Endothelial cell (in vitro differentiated cells): ENCODE data around the gene CACNA1B. TPM values are rescaled to one million over a fixed set of nuclear protein-coding genes. Genes with fewer than 3 reads are reported as not detected.
"Not testable (repeated sequence)": the region's sequence is repeated elsewhere in the genome, so short reads cannot be mapped to it uniquely, and the experiment has no call there.

Source experiments
- DNase-seq: peaks from one replicate; pipeline ENCODE4 v3.0.0; 2021; ENCODE audit warnings: low spot score
- H3K27ac Mint-ChIP-seq: one replicate; pipeline ENCODE4 v1.8.0; 2021; ENCODE audit warnings: mixed read lengths, inconsistent platforms; ENCODE audit not compliant: unreplicated experiment
- H3K27me3 Mint-ChIP-seq: one replicate; pipeline ENCODE4 v1.8.0; 2021; ENCODE audit warnings: mild to moderate bottlenecking, moderate library complexity, mixed read lengths, inconsistent platforms; ENCODE audit not compliant: unreplicated experiment
- H3K36me3 Mint-ChIP-seq: one replicate; pipeline ENCODE4 v1.8.0; 2021; ENCODE audit warnings: mild to moderate bottlenecking, low read depth, mixed read lengths, inconsistent platforms; ENCODE audit not compliant: unreplicated experiment
- H3K4me1 Mint-ChIP-seq: one replicate; pipeline ENCODE4 v1.8.0; 2021; ENCODE audit warnings: mild to moderate bottlenecking, mixed read lengths, inconsistent platforms; ENCODE audit not compliant: unreplicated experiment
- H3K4me3 Mint-ChIP-seq: one replicate; pipeline ENCODE4 v1.8.0; 2021; ENCODE audit warnings: mild to moderate bottlenecking, mixed read lengths, inconsistent platforms; ENCODE audit not compliant: unreplicated experiment
- H3K9me3 Mint-ChIP-seq: one replicate; pipeline ENCODE4 v1.8.0; 2021; ENCODE audit warnings: mixed read lengths, inconsistent platforms; ENCODE audit not compliant: unreplicated experiment
- CTCF ChIP-seq: fragments of 200-600 bp; sonication (generic); IDR thresholded peaks from one replicate; pipeline ENCODE4 v1.5.0; 2021; ENCODE audit warnings: antibody characterized with exemption; ENCODE audit not compliant: unreplicated experiment
- total RNA-seq: library from RNA; stranded (reverse); fragmentation: NEBNext Ultra II Directional; extraction: Animal tissue kit (Norgen Biotek cat#: 25700); gene quantifications from one replicate; pipeline ENCODE4 v1.2.1, GENCODE V29; 2021; ENCODE audit not compliant: unreplicated experiment

CACNA1B gene
- total RNA-seq, 1 donor from 2014 or later: 2.0 TPM

DNA sequence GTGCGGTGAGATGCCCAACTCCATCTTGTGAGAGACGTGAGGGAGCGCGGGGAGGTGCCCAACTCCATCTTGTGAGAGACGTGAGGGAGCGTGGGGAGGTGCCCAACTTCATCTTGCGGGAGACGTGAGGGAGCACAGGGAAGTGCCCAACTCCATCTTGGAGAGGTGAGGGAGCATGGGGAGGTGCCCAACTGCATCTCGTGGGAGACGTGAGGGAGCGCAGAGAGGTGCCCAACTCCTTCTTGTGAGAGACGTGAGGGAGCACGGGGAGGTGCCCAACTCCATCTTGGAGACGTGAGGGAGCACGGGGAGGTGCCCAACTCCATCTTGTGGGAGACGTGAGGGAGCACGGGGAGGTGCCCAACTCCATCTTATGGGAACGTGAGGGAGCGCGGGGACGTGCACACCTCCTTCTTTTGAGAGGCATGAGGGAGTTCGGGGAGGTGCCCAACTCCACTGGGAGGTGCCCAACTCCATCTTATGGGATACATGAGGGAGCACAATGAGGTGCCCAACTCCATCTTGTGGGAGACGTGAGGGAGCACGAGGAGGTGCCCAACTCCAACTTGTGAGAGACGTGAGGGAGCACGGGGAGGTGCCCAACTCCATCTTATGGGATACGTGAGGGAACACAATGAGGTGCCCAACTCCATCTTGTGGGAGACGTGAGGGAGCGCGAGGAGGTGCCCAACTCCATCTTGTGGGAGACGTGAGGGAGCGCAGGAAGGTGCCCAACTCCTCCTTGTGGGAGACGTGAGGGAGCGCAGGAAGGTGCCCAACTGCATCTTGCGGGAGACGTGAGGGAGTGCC is 235.4 kb downstream of the CACNA1B start:
- Mint-ChIP-seq H3K9me3 (peaks cover 7% of the 10 kb centered on the region), H3K4me1 (peaks cover 4% of the 10 kb centered on the region), H3K36me3 (peaks cover 11% of the 10 kb centered on the region), H3K27me3 (peaks cover 6% of the 10 kb centered on the region), H3K27ac (no peak overlapping the region), H3K4me3 (peak overlapping the region; percentile 49)
- TF ChIP-seq CTCF: no peak
- no peak for DNase-seq

DNA sequence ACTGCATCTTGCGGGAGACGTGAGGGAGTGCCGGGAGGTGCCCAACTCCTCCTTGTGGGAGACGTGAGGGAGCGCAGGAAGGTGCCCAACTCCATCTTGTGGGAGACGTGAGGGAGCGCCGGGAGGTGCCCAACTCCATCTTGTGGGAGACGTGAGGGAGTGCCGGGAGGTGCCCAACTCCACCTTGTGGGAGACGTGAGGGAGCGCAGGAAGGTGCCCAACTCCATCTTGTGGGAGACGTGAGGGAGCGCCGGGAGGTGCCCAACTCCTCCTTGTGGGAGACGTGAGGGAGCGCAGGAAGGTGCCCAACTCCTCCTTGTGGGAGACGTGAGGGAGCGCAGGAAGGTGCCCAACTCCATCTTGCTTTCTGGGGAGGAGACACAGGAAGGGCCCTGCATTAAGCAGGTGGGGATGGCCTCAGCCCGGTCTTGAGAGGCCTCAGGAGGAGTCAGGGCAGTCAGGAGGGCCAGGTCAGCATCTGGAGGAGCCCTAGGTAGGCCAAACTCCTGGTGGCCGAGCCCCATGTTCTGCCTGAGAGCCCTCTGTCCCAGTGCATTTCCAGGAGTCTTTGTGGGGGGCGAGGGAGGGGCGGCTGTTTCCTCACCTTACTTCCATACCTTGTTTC is 236.2 kb downstream of the CACNA1B start:
- H3K4me3 Mint-ChIP-seq, H3K4me1 Mint-ChIP-seq, H3K27me3 Mint-ChIP-seq, H3K9me3 Mint-ChIP-seq, H3K27ac Mint-ChIP-seq, DNase-seq: not testable (repeated sequence)
- H3K36me3 Mint-ChIP-seq: peaks cover 11% of the 10 kb centered on the region

- TF ChIP-seq CTCF: no peak
- no peak for DNase-seq
- Mint-ChIP-seq H3K4me1 (peaks cover 4% of the 10 kb centered on the region), H3K36me3 (peaks cover 16% of the 10 kb centered on the region), H3K9me3 (peaks cover 7% of the 10 kb centered on the region), H3K4me3 (no peak overlapping the region), H3K27ac (no peak overlapping the region), H3K27me3 (peaks cover 6% of the 10 kb centered on the region)
Measured at GRCh38 chr9:138114501-138115245, 237.1 kb downstream of the CACNA1B start.

DNA sequence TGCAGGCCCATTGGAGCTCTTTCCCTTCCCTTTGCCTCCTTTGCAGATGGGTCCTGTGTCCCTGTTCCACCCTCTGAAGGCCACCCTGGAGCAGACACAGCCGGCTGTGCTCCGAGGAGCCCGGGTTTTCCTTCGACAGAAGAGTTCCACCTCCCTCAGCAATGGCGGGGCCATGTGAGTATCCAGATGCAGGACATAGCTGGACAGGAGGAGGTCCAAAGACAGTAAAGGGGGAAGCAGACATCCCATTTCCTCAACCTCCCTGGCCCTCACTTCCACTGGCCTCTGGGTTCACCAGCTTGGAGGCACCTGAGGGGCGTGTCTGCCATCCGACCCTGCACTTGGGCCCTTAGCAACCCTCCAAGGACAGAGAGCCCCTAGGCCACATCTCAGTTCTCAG is 237.9 kb downstream of the CACNA1B start:
- TF ChIP-seq CTCF: no peak
- DNase-seq: no peak
- no peak overlapping the region for H3K4me3 Mint-ChIP-seq
- no peak overlapping the region for H3K27ac Mint-ChIP-seq
- peaks cover 7% of the 10 kb centered on the region for H3K9me3 Mint-ChIP-seq
- H3K36me3 Mint-ChIP-seq: peaks cover 16% of the 10 kb centered on the region
- H3K4me1 Mint-ChIP-seq: peaks cover 4% of the 10 kb centered on the region
- peaks cover 6% of the 10 kb centered on the region for H3K27me3 Mint-ChIP-seq

- DNase-seq: no peak
- no peak for TF ChIP-seq CTCF
- Mint-ChIP-seq H3K4me3 (no peak overlapping the region), H3K27me3 (peaks cover 8% of the 10 kb centered on the region), H3K36me3 (peaks cover 20% of the 10 kb centered on the region), H3K9me3 (peaks cover 7% of the 10 kb centered on the region), H3K4me1 (peaks cover 4% of the 10 kb centered on the region), H3K27ac (no peak overlapping the region)
Measured at GRCh38 chr9:138116521-138116920, 238.9 kb downstream of the CACNA1B start.
